Superior temporal gyrus (tissue), 1 donor: ENCODE measurements around the gene ADCY10.

Source experiments
- DNase-seq: peaks from one replicate; pipeline ENCODE4 v3.0.0-alpha.2; 2016; ENCODE audit errors: extremely low spot score

ADCY10 gene

GRCh38 chr1:167777269-167777650 is 136.7 kb downstream of the ADCY10 start:
- DNase-seq = no peak

- DNase-seq = no peak
Observed at GRCh38 chr1:167776616-167777268, 137.2 kb downstream of the ADCY10 start.

GRCh38 chr1:167776151-167776550 is 137.8 kb downstream of the ADCY10 start:
- no peak for DNase-seq

- no peak for DNase-seq
Observed at GRCh38 chr1:167775178-167775577, 138.8 kb downstream of the ADCY10 start.

GRCh38 chr1:167774710-167775109 is 139.2 kb downstream of the ADCY10 start:
- DNase-seq = no peak

- no peak for DNase-seq
Observed at GRCh38 chr1:167773516-167773915, 140.4 kb downstream of the ADCY10 start.

- no peak for DNase-seq
Observed at GRCh38 chr1:167772436-167772835, 141.5 kb downstream of the ADCY10 start.

- DNase-seq = no peak
Observed at GRCh38 chr1:167770127-167770526, 143.8 kb downstream of the ADCY10 start.

- DNase-seq = no peak
Observed at GRCh38 chr1:167767761-167768160, 146.2 kb downstream of the ADCY10 start.

GRCh38 chr1:167766538-167766937 is 147.4 kb downstream of the ADCY10 start:
- no peak for DNase-seq

- no peak for DNase-seq
Observed at GRCh38 chr1:167765496-167765895, 148.4 kb downstream of the ADCY10 start.

GRCh38 chr1:167764458-167765330 is 149.2 kb downstream of the ADCY10 start:
- DNase-seq = no peak

- peak; percentile 91 for DNase-seq
Observed at GRCh38 chr1:167763525-167764220, 150.3 kb downstream of the ADCY10 start.

GRCh38 chr1:167762061-167762746 is 151.7 kb downstream of the ADCY10 start:
- no peak for DNase-seq

- DNase-seq = no peak
Observed at GRCh38 chr1:167761400-167761799, 152.5 kb downstream of the ADCY10 start.
